Umbilical cord (tissue), 1 donor: Measurements from ENCODE around the gene ITM2A. TPM values are rescaled to one million over a fixed set of nuclear protein-coding genes. Genes with fewer than 3 reads are reported as not detected.

ENCODE experiments used
- total RNA-seq: library from RNA; depleted of rRNA; stranded (reverse); fragments of >200 nt; gene quantifications from one replicate; pipeline ENCODE4 v1.2.3, GENCODE V29; 2014; ENCODE audit warnings: low replicate concordance; ENCODE audit not compliant: insufficient read depth

ITM2A gene
- total RNA-seq, 1 donor from 2014 or later = 7.7 TPM

Other genes starting within 250 kb of the ITM2A start
- 4.1 TPM for gene GPR174, start 222.6 kb downstream of the ITM2A start, total RNA-seq